Glomerular endothelial cell (primary cell): ENCODE measurements around the gene RGL1. TPM values are rescaled to one million over a fixed set of nuclear protein-coding genes. Genes with fewer than 3 reads are reported as not detected.
A peak's percentile ranks its signal among the peaks of the same experiment; 100 is the strongest.

Source experiments
- DNase-seq: peaks from one replicate; pipeline ENCODE4 v3.0.0-alpha.2; 2011; ENCODE audit warnings: low read depth, low spot score; ENCODE audit errors: extremely low read depth
- total RNA-seq: library from RNA; depleted of rRNA; stranded (reverse); fragments of >200 nt; gene quantifications from 2 replicates; pipeline ENCODE4 v1.2.3, GENCODE V29; 2015

RGL1 gene
- total RNA-seq, 1 donor from 2014 or later = 25.4 TPM

DNA sequence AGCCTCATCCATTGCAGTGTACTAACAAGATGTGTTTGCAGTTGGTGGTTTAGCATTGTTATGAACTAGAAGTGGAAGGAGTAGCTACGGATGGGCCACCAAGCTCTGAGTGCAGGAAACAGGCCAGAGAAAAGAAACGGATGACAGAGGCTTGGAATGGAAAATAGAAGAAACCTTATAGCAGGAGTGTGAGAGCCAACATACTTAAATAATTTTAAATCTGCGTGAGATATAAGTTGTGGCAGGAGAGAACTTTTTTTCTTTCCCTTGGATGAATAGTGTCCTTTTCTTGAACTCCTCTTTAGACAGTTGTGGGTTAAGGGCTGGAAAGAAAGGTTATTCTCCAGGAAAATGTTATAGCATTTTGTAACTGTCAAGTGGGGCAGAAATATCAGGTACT lies 54.2 kb downstream of the RGL1 start:
- DNase-seq = no peak

DNA sequence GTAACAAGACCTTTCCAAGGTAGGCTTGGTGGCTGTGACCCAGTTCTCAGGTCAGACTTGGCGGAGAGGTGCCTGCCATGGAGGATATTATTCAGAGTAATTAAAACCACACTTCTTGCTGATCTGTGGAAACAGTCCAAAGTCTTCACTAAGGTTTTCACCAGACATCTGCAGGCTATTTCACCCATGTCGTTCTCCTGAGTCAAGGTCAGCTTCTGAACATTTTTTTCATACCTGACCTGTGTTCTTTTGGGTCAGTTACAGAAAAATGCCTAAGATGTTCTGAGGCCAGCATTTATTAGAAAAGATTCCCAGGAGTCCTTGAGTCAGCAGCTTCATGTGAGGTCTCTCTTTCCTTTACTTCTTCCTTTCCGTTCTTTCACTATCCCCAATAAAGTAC lies 54.9 kb downstream of the RGL1 start:
- DNase-seq = no peak

DNA sequence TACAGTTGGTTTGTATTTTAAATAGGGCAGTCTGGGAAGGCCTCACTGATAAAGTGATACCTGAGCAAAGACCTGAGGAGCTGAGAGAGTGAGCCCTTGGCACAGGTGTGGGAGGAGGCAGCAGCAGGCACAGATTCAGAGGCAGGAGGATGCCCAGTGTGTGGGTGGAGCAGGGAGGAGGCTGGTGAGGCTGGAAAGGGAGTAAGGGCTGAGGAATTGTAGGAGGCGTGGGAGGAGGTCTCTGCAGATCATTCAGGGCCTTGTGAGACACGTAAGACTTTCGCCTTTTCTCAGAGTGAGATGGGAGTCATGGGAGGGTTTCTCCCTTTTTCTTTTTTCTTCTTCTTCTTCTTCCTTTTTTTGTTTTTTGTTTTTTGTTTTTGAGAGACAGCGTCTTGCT lies 58.0 kb downstream of the RGL1 start:
- no peak for DNase-seq

DNA sequence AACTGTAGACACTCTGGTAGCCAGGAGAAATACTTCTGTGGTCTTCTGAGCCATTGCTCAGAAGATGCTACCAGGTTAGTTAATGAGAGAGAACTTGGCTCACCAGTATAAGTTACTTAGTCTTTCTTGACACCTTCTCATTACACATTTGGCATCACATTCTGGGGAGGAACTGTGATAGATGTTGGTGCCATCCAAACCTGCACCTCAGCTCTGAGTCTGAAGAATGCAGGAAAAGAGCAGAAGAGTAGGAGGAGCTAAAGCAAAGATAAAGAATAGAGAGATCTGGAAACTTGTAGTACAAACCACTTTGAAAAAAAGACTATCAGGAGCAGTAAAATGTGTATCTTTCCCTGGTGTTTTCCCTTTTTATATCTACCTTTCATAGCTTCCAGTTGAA lies 58.9 kb downstream of the RGL1 start:
- no peak for DNase-seq

- DNase-seq = no peak
These were observed 59.7 kb downstream of the RGL1 start for GRCh38 chr1:183864611-183865010.

- no peak for DNase-seq
These were observed 64.3 kb downstream of the RGL1 start for GRCh38 chr1:183869230-183869629.

DNA sequence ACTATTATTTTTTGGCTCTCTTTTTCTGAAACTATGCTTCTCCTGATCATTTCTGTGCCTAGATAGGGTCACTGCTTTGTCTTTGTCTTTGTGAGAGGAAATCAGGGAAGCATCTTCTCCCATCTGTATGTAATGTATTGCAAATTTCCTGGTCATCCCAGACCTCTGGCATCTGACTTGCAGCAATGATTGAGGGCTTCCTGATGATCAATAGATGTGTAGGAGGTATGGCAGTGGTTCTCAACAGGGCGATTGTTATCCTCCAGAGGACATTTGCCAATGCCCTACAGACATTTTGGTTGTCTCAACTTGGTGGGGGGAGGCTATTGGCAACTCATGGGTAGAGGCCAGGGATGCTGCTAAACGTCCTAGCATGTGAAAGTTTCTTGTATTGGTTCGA lies 64.7 kb downstream of the RGL1 start:
- DNase-seq = no peak

- DNase-seq = no peak
These were observed 65.6 kb downstream of the RGL1 start for GRCh38 chr1:183870351-183871077.

GRCh38 chr1:183871142-183871541 lies 66.2 kb downstream of the RGL1 start:
- peak; percentile 97 for DNase-seq

GRCh38 chr1:183871601-183872000 lies 66.7 kb downstream of the RGL1 start:
- no peak for DNase-seq

DNA sequence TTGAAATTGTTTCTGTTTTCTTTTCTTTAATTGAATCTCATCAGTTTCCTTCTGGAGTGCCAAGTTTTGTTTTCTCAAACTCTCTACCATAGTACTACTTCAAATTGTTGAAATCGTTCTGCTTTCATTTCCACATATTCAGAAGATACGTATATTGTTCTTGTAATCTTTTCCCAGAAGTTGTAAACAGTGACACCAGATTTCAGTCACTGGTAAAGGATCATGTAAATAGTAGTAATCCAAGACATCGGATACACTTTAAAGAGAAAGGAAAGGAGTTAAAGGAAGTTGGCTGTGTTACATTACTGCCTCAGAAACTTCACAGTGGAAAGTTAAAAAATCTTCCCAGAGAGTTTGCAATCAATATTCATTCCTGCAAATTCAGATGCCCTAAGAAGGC lies 67.5 kb downstream of the RGL1 start:
- no peak for DNase-seq

DNA sequence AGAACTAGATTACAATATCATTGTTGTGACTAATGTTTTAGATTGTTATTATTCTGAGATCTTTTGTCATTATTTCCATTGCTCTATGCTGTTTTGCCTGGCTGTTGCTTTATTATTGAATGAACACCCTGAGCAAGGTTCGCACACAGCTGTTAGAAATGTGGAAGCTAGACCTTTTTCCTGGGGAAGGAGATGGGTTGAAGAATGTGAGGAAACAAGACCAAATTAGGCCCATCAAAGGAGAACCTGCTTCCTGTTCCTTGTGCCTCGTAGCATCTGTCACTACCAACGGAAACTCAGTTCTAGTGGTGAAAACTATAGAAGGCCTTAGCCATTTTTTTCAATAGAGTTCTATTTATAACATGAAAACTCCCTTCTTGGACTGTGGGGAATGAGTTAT lies 68.7 kb downstream of the RGL1 start:
- peak; percentile 88 for DNase-seq

DNA sequence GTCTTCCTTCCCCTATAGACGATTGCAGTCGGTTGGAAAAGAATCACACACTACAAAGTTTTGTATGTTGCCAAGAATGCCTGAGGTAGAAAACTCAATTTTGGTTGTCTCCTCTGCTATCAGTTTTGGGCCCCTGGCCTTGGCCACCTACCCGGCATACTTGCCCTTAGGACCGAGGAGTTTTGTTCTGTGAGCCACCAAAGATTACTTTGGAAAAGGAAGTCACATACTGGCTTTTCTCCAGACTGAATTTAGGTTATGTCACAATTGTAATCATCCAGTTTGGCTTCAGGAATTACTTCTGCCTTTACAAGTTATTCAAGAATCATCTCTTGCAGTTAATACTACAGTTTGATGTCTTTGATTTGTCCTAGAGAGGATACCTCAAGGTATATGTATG lies 71.4 kb downstream of the RGL1 start:
- DNase-seq = no peak

DNA sequence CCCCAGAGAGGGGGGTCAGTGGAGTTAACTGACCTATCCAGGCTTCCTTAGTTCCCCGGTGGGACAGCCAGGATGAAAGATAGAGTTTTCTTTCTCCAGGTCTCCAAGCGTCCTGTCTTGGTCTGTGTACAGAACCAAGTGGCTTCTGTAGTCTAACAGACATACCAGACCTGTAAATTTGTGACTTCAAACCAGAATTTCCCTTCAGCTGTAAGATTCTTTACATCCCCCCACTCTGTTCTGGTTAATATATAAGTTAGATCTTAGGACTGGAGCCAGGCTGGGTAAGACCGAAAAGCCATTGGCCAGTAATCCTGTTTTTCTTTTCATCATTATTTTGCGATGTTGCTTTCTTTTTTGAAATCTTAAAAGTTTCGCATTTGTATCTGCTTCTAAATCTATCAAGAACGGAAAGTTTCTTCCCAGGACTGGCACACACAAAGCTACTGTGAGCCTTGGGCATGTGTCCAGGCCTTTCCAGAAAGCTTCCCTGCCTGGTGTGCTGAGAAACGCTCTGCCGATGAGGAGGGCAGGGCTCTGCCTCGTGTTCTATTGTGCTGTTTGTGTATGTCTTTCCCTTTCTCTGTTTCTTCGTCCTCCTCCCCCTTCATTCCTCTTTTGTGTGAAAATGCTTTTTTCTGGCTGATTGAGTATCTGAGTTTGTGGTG lies 72.3 kb downstream of the RGL1 start:
- DNase-seq = no peak

- DNase-seq = no peak
These were observed 74.6 kb downstream of the RGL1 start for GRCh38 chr1:183879494-183879893.

GRCh38 chr1:183879966-183880365 lies 75.0 kb downstream of the RGL1 start:
- DNase-seq = no peak

GRCh38 chr1:183880531-183881243 lies 75.8 kb downstream of the RGL1 start:
- DNase-seq = no peak

DNA sequence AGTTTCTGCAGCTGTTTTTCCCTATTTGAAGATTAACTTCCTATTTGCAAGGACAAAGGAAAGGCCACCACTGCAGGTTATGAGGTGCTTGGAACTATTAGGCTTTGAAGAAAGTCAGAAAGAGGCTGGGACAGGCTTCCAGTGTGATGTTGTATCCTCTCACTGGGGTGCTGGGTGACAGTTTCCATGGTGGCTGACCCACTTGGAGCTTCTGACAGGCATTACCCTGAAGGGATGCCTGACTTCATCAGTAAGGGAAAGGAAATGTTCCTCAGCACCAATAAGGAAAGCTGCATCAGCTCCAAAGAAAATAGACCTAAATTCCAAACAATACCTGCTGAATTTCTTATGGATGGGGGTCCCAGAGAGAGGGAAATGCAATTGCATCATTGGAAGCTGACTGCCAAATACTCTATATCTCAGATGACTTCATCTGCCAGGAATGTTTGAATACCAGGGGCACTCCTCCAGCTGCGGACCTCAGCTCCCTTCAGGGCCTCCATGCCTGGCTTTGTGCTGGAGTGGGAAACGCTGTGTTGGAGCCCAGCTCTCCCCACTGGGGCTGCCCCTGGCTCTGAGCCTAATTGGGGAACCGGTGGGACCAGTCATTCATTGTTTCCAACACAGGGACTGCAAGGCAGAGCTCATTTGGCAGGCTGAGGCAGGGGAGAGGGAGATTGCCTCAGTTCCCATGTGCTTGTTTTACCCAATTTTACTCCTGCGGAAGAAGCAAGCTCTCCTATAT lies 76.6 kb downstream of the RGL1 start:
- DNase-seq = peak; percentile 90

GRCh38 chr1:183882335-183883167 lies 77.6 kb downstream of the RGL1 start:
- DNase-seq = no peak

GRCh38 chr1:183883623-183884022 lies 78.7 kb downstream of the RGL1 start:
- no peak for DNase-seq
